DOHH2 (cell line): ENCODE data around the gene SF3B1.

ENCODE experiments used
- H3F3A ChIP-seq: fragments of 200-600 bp; sonication (generic), shearing (Covaris generic); 2 replicates; pipeline ENCODE4 v1.6.0; 2016; ENCODE audit warnings: antibody characterized with exemption, mild to moderate bottlenecking; ENCODE audit not compliant: control insufficient read depth, insufficient read depth
- H3K27ac ChIP-seq: fragments of 200-600 bp; sonication (generic); 2 replicates; pipeline ENCODE4 v1.5.1; 2014; ENCODE audit warnings: low read depth, mild to moderate bottlenecking, low read length, moderate library complexity
- H3K27me3 ChIP-seq: fragments of 200-600 bp; sonication (generic); 2 replicates; pipeline ENCODE4 v1.6.1; 2014; ENCODE audit warnings: mild to moderate bottlenecking, low read length, mixed read lengths; ENCODE audit not compliant: control insufficient read depth
- H3K36me3 ChIP-seq: fragments of 200-600 bp; sonication (generic); 2 replicates; pipeline ENCODE4 v1.6.1; 2014; ENCODE audit warnings: mild to moderate bottlenecking, low read length, moderate library complexity, mixed read lengths; ENCODE audit not compliant: control insufficient read depth
- H3K4me1 ChIP-seq: fragments of 200-600 bp; sonication (generic); 2 replicates; pipeline ENCODE4 v1.6.1; 2014; ENCODE audit warnings: mild to moderate bottlenecking, low read length, mixed read lengths; ENCODE audit not compliant: control insufficient read depth
- H3K4me2 ChIP-seq: fragments of 200-600 bp; sonication (generic); 2 replicates; pipeline ENCODE4 v1.6.0; 2014; ENCODE audit warnings: mild to moderate bottlenecking, low read length, moderate library complexity
- H3K4me3 ChIP-seq: fragments of 200-600 bp; sonication (generic); 2 replicates; pipeline ENCODE4 v1.5.1; 2014; ENCODE audit warnings: mild to moderate bottlenecking, low read length, mixed read lengths
- H3K79me2 ChIP-seq: fragments of 200-600 bp; sonication (generic); 2 replicates; pipeline ENCODE4 v1.6.1; 2014; ENCODE audit warnings: mild to moderate bottlenecking, low read length, mixed read lengths; ENCODE audit not compliant: control insufficient read depth
- H3K9me2 ChIP-seq: fragments of 200-600 bp; sonication (generic); replicated peaks from 2 replicates; pipeline ENCODE4 v1.6.1; 2014; ENCODE audit warnings: mild to moderate bottlenecking, low read length, mixed read lengths; ENCODE audit not compliant: control insufficient read depth
- H3K9me3 ChIP-seq: fragments of 200-600 bp; sonication (generic); 2 replicates; pipeline ENCODE4 v1.6.1; 2014; ENCODE audit warnings: antibody characterized with exemption, low read length, mixed read lengths; ENCODE audit not compliant: control insufficient read depth, insufficient read depth
- H4K20me1 ChIP-seq: fragments of 200-600 bp; sonication (generic); 2 replicates; pipeline ENCODE4 v1.6.0; 2014; ENCODE audit warnings: low read depth, mild to moderate bottlenecking, antibody characterized with exemption, low read length, moderate library complexity; ENCODE audit not compliant: control insufficient read depth, insufficient read depth
- CTCF ChIP-seq: fragments of 200-600 bp; sonication (generic); IDR thresholded peaks from one replicate; pipeline ENCODE4 v1.5.1; 2014; ENCODE audit warnings: antibody characterized with exemption, mild to moderate bottlenecking, low read depth, low read length; ENCODE audit not compliant: poor library complexity, severe bottlenecking
- EZH2phosphoT487 ChIP-seq: fragments of 200-600 bp; sonication (generic); IDR thresholded peaks from 2 replicates; pipeline ENCODE4 v1.6.1; 2017; ENCODE audit warnings: borderline replicate concordance, mild to moderate bottlenecking, antibody characterized with exemption, low read length, moderate library complexity, mixed read lengths

The SF3B1 gene

GRCh38 chr2:197388866-197389587, 45.8 kb downstream of the SF3B1 start:
- no peaks in the 10 kb centered on the region for H3K9me3 ChIP-seq
- no peaks in the 10 kb centered on the region for H3K79me2 ChIP-seq
- H3K9me2 ChIP-seq, result no peaks in the 10 kb centered on the region
- peaks cover 35% of the 10 kb centered on the region for H3F3A ChIP-seq
- no peak for TF ChIP-seq EZH2phosphoT487
- no peak for TF ChIP-seq CTCF
- H3K27me3 ChIP-seq, result peaks cover 10% of the 10 kb centered on the region
- H3K27ac ChIP-seq, result no peak overlapping the region
- no peak overlapping the region for H3K4me3 ChIP-seq
- peaks cover 26% of the 10 kb centered on the region for H3K36me3 ChIP-seq
- no peaks in the 10 kb centered on the region for H4K20me1 ChIP-seq
- no peak overlapping the region for H3K4me2 ChIP-seq
- no peaks in the 10 kb centered on the region for H3K4me1 ChIP-seq

GRCh38 chr2:197387179-197387578, 47.6 kb downstream of the SF3B1 start:
- no peaks in the 10 kb centered on the region for H3K4me1 ChIP-seq
- no peak overlapping the region for H3K4me2 ChIP-seq
- peaks cover 16% of the 10 kb centered on the region for H3K36me3 ChIP-seq

GRCh38 chr2:197386242-197386641, 48.6 kb downstream of the SF3B1 start:
- H3K4me2 ChIP-seq, result no peak overlapping the region
- H3K27ac ChIP-seq, result no peak overlapping the region
- H3K36me3 ChIP-seq, result peaks cover 7% of the 10 kb centered on the region
- H3K9me3 ChIP-seq, result no peaks in the 10 kb centered on the region
- H3K27me3 ChIP-seq, result peaks cover 16% of the 10 kb centered on the region
- no peaks in the 10 kb centered on the region for H3K4me1 ChIP-seq
- peaks cover 28% of the 10 kb centered on the region for H3F3A ChIP-seq
- H3K79me2 ChIP-seq, result no peaks in the 10 kb centered on the region
- H4K20me1 ChIP-seq, result no peaks in the 10 kb centered on the region
- no peaks in the 10 kb centered on the region for H3K9me2 ChIP-seq
- H3K4me3 ChIP-seq, result no peak overlapping the region
- TF ChIP-seq CTCF, result no peak
- TF ChIP-seq EZH2phosphoT487, result no peak

More at GRCh38 chr2:197387179-197387578, 47.6 kb downstream of the SF3B1 start:
- Histone ChIP-seq H3K9me2 (no peaks in the 10 kb centered on the region), H3K9me3 (no peaks in the 10 kb centered on the region), H3K27ac (no peak overlapping the region), H3F3A (peaks cover 33% of the 10 kb centered on the region), H4K20me1 (no peaks in the 10 kb centered on the region), H3K79me2 (no peaks in the 10 kb centered on the region), H3K4me3 (no peak overlapping the region), H3K27me3 (peaks cover 16% of the 10 kb centered on the region)
- TF ChIP-seq EZH2phosphoT487 (no peak), CTCF (no peak)
